ENCODE data around the gene GPRC5A. TPM values are rescaled to one million over a fixed set of nuclear protein-coding genes. Genes with fewer than 3 reads are reported as not detected.

Gene GPRC5A
- total and polyA plus RNA-seq, 2 of the 8 experiments (the other 6 are each of a cell fraction or from before 2014, with no cell fraction given), result 1.0 to 1.4 TPM

DNA sequence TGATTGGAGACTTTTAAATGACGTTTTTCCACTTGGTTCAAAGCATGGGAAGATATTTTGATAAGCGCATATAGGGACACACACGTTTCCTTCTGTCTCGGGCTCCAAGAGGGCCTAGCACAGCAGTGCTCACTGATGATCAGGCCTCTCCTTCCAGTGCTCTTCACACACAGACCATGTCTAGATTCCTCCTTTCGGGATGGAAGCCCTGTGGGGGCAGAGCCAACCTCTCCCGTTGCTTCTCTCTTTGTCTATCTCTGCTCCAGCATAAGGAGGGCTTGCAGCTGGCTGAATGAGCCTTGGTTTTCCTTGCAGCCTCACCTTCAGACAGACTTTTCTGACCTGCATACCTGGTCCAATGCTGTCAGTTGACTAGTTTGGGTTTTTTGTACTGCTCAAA, 38.3 kb downstream of the GPRC5A start (continued):
- no peak for TF ChIP-seq PHF8 (conservative IDR thresholded peaks at IDR 0.05; ENCODE audit: low read depth, low read length)
- TF ChIP-seq, protein P1, sequence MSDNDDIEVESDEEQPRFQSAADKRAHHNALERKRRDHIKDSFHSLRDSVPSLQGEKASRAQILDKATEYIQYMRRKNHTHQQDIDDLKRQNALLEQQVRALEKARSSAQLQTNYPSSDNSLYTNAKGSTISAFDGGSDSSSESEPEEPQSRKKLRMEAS (IDR thresholded peaks at IDR 0.05), result no peak
- TF ChIP-seq, protein P2, sequence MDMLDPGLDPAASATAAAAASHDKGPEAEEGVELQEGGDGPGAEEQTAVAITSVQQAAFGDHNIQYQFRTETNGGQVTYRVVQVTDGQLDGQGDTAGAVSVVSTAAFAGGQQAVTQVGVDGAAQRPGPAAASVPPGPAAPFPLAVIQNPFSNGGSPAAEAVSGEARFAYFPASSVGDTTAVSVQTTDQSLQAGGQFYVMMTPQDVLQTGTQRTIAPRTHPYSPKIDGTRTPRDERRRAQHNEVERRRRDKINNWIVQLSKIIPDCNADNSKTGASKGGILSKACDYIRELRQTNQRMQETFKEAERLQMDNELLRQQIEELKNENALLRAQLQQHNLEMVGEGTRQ (IDR thresholded peaks at IDR 0.05; ENCODE audit: low read length), result no peak
- no peak for TF ChIP-seq POLR2A (IDR thresholded peaks at IDR 0.05; ENCODE audit: control extremely low read depth in 1 of 2, low read depth in 2 of 2, low read length in 2 of 2)
- no peak for TF ChIP-seq JUN (IDR thresholded peaks at IDR 0.05; ENCODE audit: low read depth, low read length)
